ENCODE results near the gene ASCC3. TPM values are rescaled to one million over a fixed set of nuclear protein-coding genes. Genes with fewer than 3 reads are reported as not detected.

ASCC3 gene
- total and polyA plus RNA-seq, 4 donors, result 12.8 to 32.7 (median 16.4) TPM

GRCh38 chr6:100774681-100775080, 106.4 kb downstream of the ASCC3 start:
- Histone ChIP-seq H3K4me1 (ENCODE audit: control insufficient read depth in 4 of 4, insufficient read depth in 4 of 4, low read length in 3 of 4) (no peaks in the 10 kb centered on the region), H3K27ac (ENCODE audit: low read depth in 1 of 2, low read length in 2 of 2) (no peak overlapping the region), H3K9ac (ENCODE audit: low read depth in 1 of 2, low read length in 2 of 2) (no peak overlapping the region), H3K9me3 (ENCODE audit: control insufficient read depth in 4 of 4, low read length in 3 of 4) (no peaks in the 10 kb centered on the region), H3K27me3 (ENCODE audit: control insufficient read depth in 4 of 4, insufficient read depth in 4 of 4, low read length in 3 of 4) (no peaks in the 10 kb centered on the region), H3K4me3 (ENCODE audit: low read depth in 1 of 3, low read length in 3 of 3) (no peak overlapping the region), H3K36me3 (ENCODE audit: control insufficient read depth in 4 of 4, insufficient read depth in 3 of 4, low read depth in 1 of 4, low read length in 3 of 4) (peaks cover 0 to 2% (median 0%) of the 10 kb centered on the region in 4 donors)
- WGBS, result 0% methylated on average over 1 of the region's 1 CpG
- no peak for DNase-seq (ENCODE audit: low spot score)
- TF ChIP-seq SP1 (IDR thresholded peaks at IDR 0.05) (no peak), ATF3 (IDR thresholded peaks at IDR 0.05) (no peak)

GRCh38 chr6:100768816-100769351, 112.2 kb downstream of the ASCC3 start:
- Histone ChIP-seq H3K27ac (ENCODE audit: low read depth in 1 of 2, low read length in 2 of 2) (no peak overlapping the region), H3K9me3 (ENCODE audit: control insufficient read depth in 4 of 4, low read length in 3 of 4) (no peaks in the 10 kb centered on the region), H3K27me3 (ENCODE audit: control insufficient read depth in 4 of 4, insufficient read depth in 4 of 4, low read length in 3 of 4) (no peaks in the 10 kb centered on the region), H3K36me3 (ENCODE audit: control insufficient read depth in 4 of 4, insufficient read depth in 3 of 4, low read depth in 1 of 4, low read length in 3 of 4) (peaks cover 0 to 18% (median 8%) of the 10 kb centered on the region in 4 donors), H3K4me3 (ENCODE audit: low read depth in 1 of 3, low read length in 3 of 3) (no peak overlapping the region), H3K9ac (ENCODE audit: low read depth in 1 of 2, low read length in 2 of 2) (no peak overlapping the region), H3K4me1 (ENCODE audit: control insufficient read depth in 4 of 4, insufficient read depth in 4 of 4, low read length in 3 of 4) (no peaks in the 10 kb centered on the region)
- DNase-seq (ENCODE audit: low spot score), result no peak
- TF ChIP-seq NR2F2 (IDR thresholded peaks at IDR 0.05) (no peak), YY1 (IDR thresholded peaks at IDR 0.05) (no peak)
- 91% methylated on average over 1 of the region's 1 CpG for WGBS

- no peak overlapping the region for H3K27ac ChIP-seq (ENCODE audit: low read depth in 1 of 2, low read length in 2 of 2)
- H3K9me3 ChIP-seq (ENCODE audit: control insufficient read depth in 4 of 4, low read length in 3 of 4), result peaks cover 0 to 2% (median 0%) of the 10 kb centered on the region in 4 donors
- no peak for TF ChIP-seq FOXA1 (IDR thresholded peaks at IDR 0.05)
- TF ChIP-seq MAX (IDR thresholded peaks at IDR 0.05), result no peak
- TF ChIP-seq NR2F2 (IDR thresholded peaks at IDR 0.05), result no peak
- TF ChIP-seq HNF4G (IDR thresholded peaks at IDR 0.05), result no peak
- H3K36me3 ChIP-seq (ENCODE audit: control insufficient read depth in 4 of 4, insufficient read depth in 3 of 4, low read depth in 1 of 4, low read length in 3 of 4), result peaks cover 2 to 22% (median 12%) of the 10 kb centered on the region in 4 donors
- H3K4me3 ChIP-seq (ENCODE audit: low read depth in 1 of 3, low read length in 3 of 3), result no peak overlapping the region
- H3K27me3 ChIP-seq (ENCODE audit: control insufficient read depth in 4 of 4, insufficient read depth in 4 of 4, low read length in 3 of 4), result no peaks in the 10 kb centered on the region
- no peak for DNase-seq (ENCODE audit: low spot score)
- WGBS, result 99% methylated on average over 2 of the region's 2 CpGs
- H3K4me1 ChIP-seq (ENCODE audit: control insufficient read depth in 4 of 4, insufficient read depth in 4 of 4, low read length in 3 of 4), result no peaks in the 10 kb centered on the region
- H3K9ac ChIP-seq (ENCODE audit: low read depth in 1 of 2, low read length in 2 of 2), result no peak overlapping the region
Measured at GRCh38 chr6:100763617-100764241, 117.4 kb downstream of the ASCC3 start.

- Histone ChIP-seq H3K27ac (ENCODE audit: low read depth in 1 of 2, low read length in 2 of 2) (no peak overlapping the region), H3K4me3 (ENCODE audit: low read depth in 1 of 3, low read length in 3 of 3) (no peak overlapping the region), H3K9ac (ENCODE audit: low read depth in 1 of 2, low read length in 2 of 2) (no peak overlapping the region), H3K36me3 (ENCODE audit: control insufficient read depth in 4 of 4, insufficient read depth in 3 of 4, low read depth in 1 of 4, low read length in 3 of 4) (peaks cover 2 to 19% (median 11%) of the 10 kb centered on the region in 4 donors), H3K9me3 (ENCODE audit: control insufficient read depth in 4 of 4, low read length in 3 of 4) (peaks cover 0 to 2% (median 0%) of the 10 kb centered on the region in 4 donors), H3K27me3 (ENCODE audit: control insufficient read depth in 4 of 4, insufficient read depth in 4 of 4, low read length in 3 of 4) (no peaks in the 10 kb centered on the region), H3K4me1 (ENCODE audit: control insufficient read depth in 4 of 4, insufficient read depth in 4 of 4, low read length in 3 of 4) (no peaks in the 10 kb centered on the region)
- WGBS, result 84% methylated on average over 2 of the region's 2 CpGs
- DNase-seq (ENCODE audit: low spot score), result no peak
- no peak for TF ChIP-seq SP1 (IDR thresholded peaks at IDR 0.05)
- no peak for TF ChIP-seq ATF3 (IDR thresholded peaks at IDR 0.05)
- TF ChIP-seq NR2F2 (IDR thresholded peaks at IDR 0.05), result no peak
- TF ChIP-seq ZBTB33 (IDR thresholded peaks at IDR 0.05), result no peak
- TF ChIP-seq HNF4A (conservative IDR thresholded peaks at IDR 0.05), result no peak
- no peak for TF ChIP-seq YY1 (IDR thresholded peaks at IDR 0.05)
- TF ChIP-seq RXRA (IDR thresholded peaks at IDR 0.05), result no peak
- no peak for TF ChIP-seq RAD21 (IDR thresholded peaks at IDR 0.05)
- no peak for TF ChIP-seq FOXA1 (IDR thresholded peaks at IDR 0.05)
- TF ChIP-seq REST (IDR thresholded peaks at IDR 0.05), result no peak
- TF ChIP-seq GABPA (IDR thresholded peaks at IDR 0.05 in 1 of 2, conservative IDR thresholded peaks at IDR 0.05 in 1 of 2), result no peak
- TF ChIP-seq MAX (IDR thresholded peaks at IDR 0.05), result no peak
Measured at GRCh38 chr6:100761841-100762240, 119.3 kb downstream of the ASCC3 start.

Measured in liver (tissue), 9 donors.